GM12875 (cell line): ENCODE results near the gene MRPL34.

Source experiments
- H3K4me3 ChIP-seq: one replicate; pipeline ENCODE4 v1.5.1; 2011; ENCODE audit warnings: low read depth, low read length, control low read depth
- CTCF ChIP-seq: IDR thresholded peaks from 2 replicates; pipeline ENCODE4 v1.5.1; 2011; ENCODE audit warnings: low read depth, mild to moderate bottlenecking, control low read depth, inconsistent platforms, low read length, moderate library complexity, borderline replicate concordance; ENCODE audit not compliant: insufficient read depth

MRPL34 gene

GRCh38 chr19:17275441-17276175 lies 30.1 kb upstream of the MRPL34 start:
- H3K4me3 ChIP-seq = no peak overlapping the region
- no peak for TF ChIP-seq CTCF

DNA sequence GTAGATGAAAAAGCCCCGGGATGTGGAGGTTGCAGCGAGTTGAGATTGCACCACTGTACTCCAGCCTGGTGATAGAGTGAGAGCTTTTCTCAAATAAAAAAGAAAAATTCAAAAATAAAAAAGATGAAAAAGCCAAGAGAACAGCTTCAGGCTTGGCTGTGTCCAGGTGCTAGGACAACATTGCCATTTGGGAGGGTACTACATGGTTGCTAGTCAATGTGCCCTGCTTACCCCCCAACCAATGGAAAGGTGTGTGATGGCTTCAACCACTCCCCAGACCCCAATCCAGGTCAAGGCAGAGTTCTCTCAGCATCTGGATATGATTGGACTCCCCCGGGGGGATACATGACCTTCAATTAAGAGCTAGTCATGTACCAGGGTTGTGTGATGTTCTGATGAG lies 26.2 kb upstream of the MRPL34 start:
- no peak for TF ChIP-seq CTCF
- H3K4me3 ChIP-seq = no peak overlapping the region

GRCh38 chr19:17281391-17282304 lies 24.0 kb upstream of the MRPL34 start, which contains the start of gene ANKLE1:
Gene ANKLE1, plus strand, starts transcription at chr19:17281901. Its CDS starts 20 bp downstream, at chr19:17281921.
- H3K4me3 ChIP-seq = peak within 1 kb of the TSS; percentile 70
- TF ChIP-seq CTCF = no peak

DNA sequence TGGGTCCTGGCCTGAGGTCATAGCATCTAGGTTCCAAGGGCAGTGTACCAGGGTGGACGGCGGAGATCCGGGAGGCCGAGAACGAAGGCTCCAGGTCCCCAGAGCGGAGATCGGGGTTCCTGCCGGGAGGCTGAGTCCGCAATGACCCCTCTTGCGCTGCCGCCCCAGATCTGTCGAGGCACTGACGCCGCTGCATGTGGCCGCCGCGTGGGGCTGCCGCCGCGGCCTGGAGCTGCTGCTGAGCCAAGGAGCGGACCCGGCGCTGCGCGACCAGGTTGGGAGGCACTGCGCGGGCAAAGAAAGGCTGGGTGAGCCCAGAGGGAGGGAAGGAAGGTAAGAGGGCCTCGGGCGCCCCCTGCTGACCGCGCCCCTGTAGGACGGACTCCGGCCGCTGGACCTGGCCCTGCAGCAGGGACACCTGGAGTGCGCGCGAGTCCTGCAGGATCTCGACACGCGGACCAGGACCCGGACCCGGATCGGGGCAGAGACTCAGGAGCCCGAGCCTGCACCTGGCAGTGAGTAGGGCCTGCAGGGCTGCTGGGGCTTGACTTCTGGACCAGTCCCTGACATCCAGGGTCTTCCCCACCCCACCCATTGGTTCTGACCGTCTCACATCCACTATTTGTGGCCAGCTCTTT lies 23.1 kb upstream of the MRPL34 start:
- peak overlapping the region; percentile 70 for H3K4me3 ChIP-seq
- TF ChIP-seq CTCF = peak; percentile 94

GRCh38 chr19:17283504-17283996 lies 22.1 kb upstream of the MRPL34 start:
- no peak for TF ChIP-seq CTCF
- H3K4me3 ChIP-seq = no peak overlapping the region

DNA sequence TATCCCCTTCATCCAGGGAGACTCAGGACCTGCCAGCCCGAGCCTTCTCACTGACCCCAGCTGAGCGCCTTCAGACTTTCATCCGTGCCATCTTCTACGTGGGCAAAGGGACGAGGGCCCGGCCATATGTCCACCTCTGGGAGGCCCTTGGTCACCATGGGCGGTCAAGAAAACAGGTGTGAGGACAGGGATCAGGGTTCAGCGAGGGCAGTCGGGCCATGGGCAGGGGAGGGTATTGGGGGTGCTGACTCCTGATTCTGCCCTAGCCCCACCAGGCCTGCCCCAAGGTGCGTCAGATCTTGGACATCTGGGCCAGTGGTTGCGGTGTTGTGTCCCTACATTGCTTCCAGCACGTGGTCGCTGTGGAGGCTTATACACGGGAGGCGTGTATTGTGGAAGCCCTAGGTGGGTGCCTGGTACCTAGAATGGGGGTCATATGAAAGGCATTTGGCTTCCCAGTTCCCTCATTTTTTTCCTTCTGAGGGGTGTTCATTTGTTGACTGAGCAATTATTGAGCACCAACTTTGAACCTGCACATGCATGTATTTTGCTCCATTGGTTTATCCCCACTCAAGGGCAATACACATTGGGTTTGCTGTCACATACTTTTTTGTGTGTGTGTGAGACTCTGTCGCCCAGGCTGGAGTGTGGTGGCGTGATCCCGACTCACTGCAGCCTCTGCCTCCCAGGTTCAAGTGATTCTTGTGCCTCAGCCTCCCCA lies 20.1 kb upstream of the MRPL34 start:
- TF ChIP-seq CTCF = no peak
- H3K4me3 ChIP-seq = no peak overlapping the region
